Fibroblast of the aortic adventitia (primary cell): ENCODE data around the gene HRH2. TPM values are rescaled to one million over a fixed set of nuclear protein-coding genes. Genes with fewer than 3 reads are reported as not detected.

Experiments used
- DNase-seq: peaks from one replicate; pipeline ENCODE4 v3.0.0-alpha.2; 2010; ENCODE audit warnings: low read depth
- H3K4me3 ChIP-seq: 2 replicates; pipeline ENCODE4 v1.5.1; 2011; ENCODE audit warnings: low read depth, mild to moderate bottlenecking, control low read depth, low read length, moderate library complexity
- total RNA-seq: library from RNA; depleted of rRNA; stranded (reverse); fragments of >200 nt; gene quantifications from 2 replicates; pipeline ENCODE4 v1.2.3, GENCODE V29; 2012; ENCODE audit warnings: low replicate concordance
- TF ChIP-seq, protein P1 (sequence below): IDR thresholded peaks from 2 replicates; pipeline ENCODE4 v1.5.1; 2011; ENCODE audit warnings: mild to moderate bottlenecking, low read length, control low read depth, inconsistent platforms; ENCODE audit not compliant: insufficient read depth

The HRH2 gene
- total RNA-seq, 1 donor: under 0.01 TPM

DNA sequence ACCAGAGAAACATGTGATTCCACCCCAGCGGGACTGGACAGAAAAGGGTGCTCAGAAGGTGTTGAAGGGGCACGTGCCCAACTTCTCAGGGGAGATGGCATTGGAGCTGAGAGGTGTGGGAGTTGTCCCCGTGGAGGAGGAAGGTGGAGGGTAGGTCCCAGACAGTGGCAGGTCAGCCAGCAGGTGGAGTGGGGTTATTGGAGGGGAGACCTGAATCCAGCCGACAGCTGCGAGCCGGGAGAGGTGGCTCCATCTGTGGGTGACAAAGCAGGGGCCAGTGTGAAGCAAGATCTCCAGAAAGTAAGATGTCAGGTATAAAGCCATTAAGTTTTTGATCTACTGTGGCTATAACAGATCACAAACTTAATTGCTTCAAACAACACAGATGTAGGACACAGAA lies 75.1 kb downstream of the HRH2 start:
- TF ChIP-seq, protein P1, sequence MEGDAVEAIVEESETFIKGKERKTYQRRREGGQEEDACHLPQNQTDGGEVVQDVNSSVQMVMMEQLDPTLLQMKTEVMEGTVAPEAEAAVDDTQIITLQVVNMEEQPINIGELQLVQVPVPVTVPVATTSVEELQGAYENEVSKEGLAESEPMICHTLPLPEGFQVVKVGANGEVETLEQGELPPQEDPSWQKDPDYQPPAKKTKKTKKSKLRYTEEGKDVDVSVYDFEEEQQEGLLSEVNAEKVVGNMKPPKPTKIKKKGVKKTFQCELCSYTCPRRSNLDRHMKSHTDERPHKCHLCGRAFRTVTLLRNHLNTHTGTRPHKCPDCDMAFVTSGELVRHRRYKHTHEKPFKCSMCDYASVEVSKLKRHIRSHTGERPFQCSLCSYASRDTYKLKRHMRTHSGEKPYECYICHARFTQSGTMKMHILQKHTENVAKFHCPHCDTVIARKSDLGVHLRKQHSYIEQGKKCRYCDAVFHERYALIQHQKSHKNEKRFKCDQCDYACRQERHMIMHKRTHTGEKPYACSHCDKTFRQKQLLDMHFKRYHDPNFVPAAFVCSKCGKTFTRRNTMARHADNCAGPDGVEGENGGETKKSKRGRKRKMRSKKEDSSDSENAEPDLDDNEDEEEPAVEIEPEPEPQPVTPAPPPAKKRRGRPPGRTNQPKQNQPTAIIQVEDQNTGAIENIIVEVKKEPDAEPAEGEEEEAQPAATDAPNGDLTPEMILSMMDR: no peak
- H3K4me3 ChIP-seq: no peak overlapping the region
- DNase-seq: no peak

DNA sequence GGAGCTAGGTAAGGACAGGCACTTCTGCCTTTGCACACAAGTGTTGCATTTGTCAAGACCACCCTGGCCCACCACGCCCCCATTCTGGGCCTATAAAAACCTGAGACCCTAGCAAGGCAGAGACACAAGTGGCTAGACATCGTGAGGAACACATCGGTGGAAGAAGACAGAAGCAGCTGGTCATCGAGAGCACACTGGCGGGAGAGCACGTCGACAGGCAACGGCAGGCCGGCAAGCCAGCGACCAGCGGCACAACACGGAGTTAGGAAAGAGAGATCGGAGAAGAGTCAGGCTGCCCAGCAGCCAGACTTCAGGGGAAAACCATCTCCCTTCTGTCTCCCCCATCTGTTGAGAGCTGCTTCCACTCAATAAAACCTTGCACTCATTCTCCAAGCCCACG lies 76.1 kb downstream of the HRH2 start:
- TF ChIP-seq, protein P1: no peak
- H3K4me3 ChIP-seq: no peak overlapping the region
- DNase-seq: no peak

DNA sequence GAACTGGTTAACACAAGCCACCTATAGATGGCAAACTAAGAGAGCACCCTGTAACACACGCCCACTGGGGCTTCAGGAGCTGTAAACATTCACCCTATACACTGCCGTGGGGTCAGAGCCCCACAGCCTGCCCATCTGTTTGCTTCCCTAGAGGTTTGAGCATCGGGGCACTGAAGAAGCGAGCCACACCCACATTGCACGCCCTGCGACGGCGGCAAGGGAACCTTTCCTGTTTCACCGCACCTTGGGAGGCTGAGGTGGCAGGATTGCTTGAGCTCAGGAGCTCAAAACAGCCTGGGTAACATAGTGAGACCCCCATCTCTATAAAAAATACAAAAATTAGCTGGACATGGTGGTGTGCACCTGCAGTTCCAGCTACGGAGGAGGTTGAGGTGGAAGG lies 76.6 kb downstream of the HRH2 start:
- no peak overlapping the region for H3K4me3 ChIP-seq
- no peak for DNase-seq
- TF ChIP-seq, protein P1: no peak

DNA sequence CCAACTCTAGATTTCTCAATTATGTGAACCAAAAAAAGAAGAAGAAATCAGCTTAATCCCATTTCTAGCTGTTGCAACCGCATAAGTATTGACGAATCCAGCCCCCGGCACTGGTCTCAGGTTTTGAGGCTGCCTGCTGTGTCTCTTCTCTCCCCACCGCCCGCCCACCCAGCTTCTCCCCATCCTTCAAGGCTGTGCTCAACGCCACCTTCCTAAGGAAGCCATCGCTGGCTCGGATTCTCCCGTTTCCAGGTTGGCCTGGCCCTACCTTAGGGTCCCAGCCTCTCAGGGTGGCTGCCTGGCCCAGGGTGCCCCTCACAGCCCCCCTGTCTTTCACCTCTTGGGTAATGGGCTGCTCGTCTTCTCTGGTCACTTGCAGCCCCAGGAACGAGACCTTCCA lies 77.8 kb downstream of the HRH2 start:
- no peak overlapping the region for H3K4me3 ChIP-seq
- no peak for DNase-seq
- TF ChIP-seq, protein P1: no peak

DNA sequence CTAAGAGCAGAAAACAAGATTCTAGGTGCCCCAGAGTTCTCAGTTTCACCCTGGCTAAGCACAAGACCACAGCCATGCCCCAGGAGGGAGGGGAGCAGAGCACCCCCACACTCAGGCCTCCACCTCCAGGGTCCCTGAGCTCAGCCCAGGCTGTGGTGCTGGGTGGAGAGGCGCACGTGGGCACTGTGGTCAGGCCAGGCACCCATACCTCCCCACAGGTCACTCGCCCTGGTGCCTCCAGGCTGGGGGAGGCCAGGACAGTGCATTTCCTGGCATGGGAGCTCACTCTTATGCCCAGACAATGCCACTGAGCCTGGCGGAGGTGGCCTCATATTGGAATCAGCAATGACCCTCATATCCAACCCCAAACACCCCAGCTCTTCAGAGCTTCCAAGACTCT lies 78.8 kb downstream of the HRH2 start:
- TF ChIP-seq, protein P1: no peak
- no peak overlapping the region for H3K4me3 ChIP-seq

DNA sequence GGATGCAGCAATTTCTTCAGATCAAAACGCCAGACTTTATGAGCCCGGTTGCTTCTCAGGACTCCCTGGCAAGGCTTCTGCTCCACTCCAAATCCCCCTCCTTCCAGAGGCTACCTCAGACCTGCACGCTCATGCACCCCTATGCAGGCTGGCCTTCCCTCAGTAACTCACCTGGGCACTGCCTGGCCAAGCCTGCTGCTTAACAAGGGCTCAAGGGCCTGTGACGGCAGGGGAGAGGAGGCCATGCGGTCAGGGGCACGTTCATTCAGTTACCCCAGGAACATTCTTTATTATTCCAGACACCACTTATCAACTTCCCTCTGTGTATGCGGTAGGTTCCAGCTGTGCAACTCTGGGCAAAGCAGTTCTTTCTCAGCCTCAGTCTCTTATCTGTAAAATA lies 79.6 kb downstream of the HRH2 start:
- DNase-seq: no peak
- TF ChIP-seq, protein P1: no peak
- H3K4me3 ChIP-seq: no peak overlapping the region

More for the DNA sequence above, 78.8 kb downstream of the HRH2 start:
- no peak for DNase-seq

DNA sequence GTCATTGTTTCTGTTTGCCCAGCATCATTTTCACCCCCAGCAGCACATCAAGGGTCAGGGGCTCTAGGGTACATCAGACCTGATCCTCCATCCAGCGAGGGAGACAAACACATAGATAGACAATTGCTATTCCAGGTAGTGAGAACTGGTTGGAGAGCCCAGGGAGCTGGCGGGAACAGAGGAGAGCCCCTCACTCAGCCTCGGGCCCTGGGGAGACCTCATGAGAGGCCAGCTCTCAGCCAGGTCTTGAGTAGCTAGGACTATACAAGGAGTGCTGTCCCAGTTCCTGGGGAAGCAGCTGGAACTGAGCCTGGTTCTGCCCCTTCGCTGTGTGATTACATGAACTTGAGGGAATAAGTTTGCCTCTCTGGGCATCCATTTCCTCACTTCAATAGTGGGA lies 80.3 kb downstream of the HRH2 start:
- no peak for DNase-seq
- TF ChIP-seq, protein P1: no peak
- H3K4me3 ChIP-seq: no peak overlapping the region
